Nephron progenitor cell (in vitro differentiated cells): Measurements from ENCODE around the gene PLA2G6.

ENCODE experiments used
- DNase-seq: peaks from one replicate; pipeline ENCODE4 v3.0.0; 2021
- H3K27ac Mint-ChIP-seq: 2 replicates; pipeline ENCODE4 v1.8.0; 2021; ENCODE audit warnings: mild to moderate bottlenecking, moderate library complexity, mixed read lengths
- H3K27me3 Mint-ChIP-seq: 2 replicates; pipeline ENCODE4 v1.8.0; 2021; ENCODE audit warnings: mild to moderate bottlenecking, low read depth, mixed read lengths; ENCODE audit not compliant: poor library complexity
- H3K36me3 Mint-ChIP-seq: 2 replicates; pipeline ENCODE4 v1.8.0; 2021; ENCODE audit warnings: low read depth, mixed read lengths
- H3K4me1 Mint-ChIP-seq: 2 replicates; pipeline ENCODE4 v1.8.0; 2021; ENCODE audit warnings: mixed read lengths
- H3K4me3 Mint-ChIP-seq: 2 replicates; pipeline ENCODE4 v1.8.0; 2021; ENCODE audit warnings: mild to moderate bottlenecking, moderate library complexity, mixed read lengths
- H3K9me3 Mint-ChIP-seq: 2 replicates; pipeline ENCODE4 v1.8.0; 2021; ENCODE audit warnings: mild to moderate bottlenecking, moderate library complexity, mixed read lengths
- TF ChIP-seq, protein P1 (sequence below): fragments of 200-600 bp; sonication (generic); IDR thresholded peaks from 2 replicates; pipeline ENCODE4 v1.5.0; 2021; ENCODE audit warnings: antibody characterized with exemption

Gene PLA2G6, protein sequence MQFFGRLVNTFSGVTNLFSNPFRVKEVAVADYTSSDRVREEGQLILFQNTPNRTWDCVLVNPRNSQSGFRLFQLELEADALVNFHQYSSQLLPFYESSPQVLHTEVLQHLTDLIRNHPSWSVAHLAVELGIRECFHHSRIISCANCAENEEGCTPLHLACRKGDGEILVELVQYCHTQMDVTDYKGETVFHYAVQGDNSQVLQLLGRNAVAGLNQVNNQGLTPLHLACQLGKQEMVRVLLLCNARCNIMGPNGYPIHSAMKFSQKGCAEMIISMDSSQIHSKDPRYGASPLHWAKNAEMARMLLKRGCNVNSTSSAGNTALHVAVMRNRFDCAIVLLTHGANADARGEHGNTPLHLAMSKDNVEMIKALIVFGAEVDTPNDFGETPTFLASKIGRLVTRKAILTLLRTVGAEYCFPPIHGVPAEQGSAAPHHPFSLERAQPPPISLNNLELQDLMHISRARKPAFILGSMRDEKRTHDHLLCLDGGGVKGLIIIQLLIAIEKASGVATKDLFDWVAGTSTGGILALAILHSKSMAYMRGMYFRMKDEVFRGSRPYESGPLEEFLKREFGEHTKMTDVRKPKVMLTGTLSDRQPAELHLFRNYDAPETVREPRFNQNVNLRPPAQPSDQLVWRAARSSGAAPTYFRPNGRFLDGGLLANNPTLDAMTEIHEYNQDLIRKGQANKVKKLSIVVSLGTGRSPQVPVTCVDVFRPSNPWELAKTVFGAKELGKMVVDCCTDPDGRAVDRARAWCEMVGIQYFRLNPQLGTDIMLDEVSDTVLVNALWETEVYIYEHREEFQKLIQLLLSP

DNA sequence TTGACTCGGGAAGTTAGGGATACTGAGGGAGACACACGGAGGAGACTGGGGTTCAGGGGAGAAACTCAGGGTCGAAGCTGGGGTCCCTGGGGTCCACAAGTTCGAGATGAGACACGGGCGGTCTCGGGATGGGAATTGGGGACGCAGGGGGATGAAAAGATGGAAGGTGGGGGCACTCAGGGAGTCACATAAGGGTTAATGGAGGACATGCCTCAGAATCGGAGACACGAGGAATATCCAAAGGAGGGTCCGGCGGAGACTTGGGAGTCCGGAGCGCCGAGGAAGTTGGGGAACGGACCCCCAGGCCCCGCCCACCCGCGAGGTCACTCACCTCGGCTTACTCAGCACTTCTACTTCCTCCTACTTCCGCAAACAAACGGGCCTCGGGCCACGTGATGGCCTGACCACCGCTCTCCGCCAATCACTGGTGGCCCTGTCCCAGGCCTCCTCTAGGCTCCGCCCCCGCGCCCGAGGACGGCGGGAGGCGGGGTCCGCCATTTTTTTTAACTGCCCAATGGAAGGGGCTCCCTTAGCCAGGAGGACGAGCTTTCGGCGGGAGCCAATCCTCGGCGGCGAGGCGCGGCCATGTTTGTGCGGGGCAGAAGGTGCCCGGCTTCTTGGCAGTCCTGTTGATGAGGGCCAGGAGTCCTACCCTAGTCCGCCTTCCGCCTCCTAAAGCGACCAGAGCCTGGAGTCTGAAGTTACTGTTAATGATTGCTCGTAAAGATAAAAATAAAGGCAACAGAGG, at the start of gene PLA2G6:
TSS of gene PLA2G6 (minus strand) at position 378 of the 748 bp plus-strand sequence. CDS start 12,404 bp downstream, outside the sequence.
- H3K9me3 Mint-ChIP-seq: no peaks in the 10 kb centered on the region
- no peaks in the 10 kb centered on the region for H3K27me3 Mint-ChIP-seq
- H3K36me3 Mint-ChIP-seq: no peaks in the 10 kb centered on the region
- peak within 1 kb of the TSS; percentile 93 for H3K4me3 Mint-ChIP-seq
- H3K4me1 Mint-ChIP-seq: peaks cover 79% of the 10 kb centered on the region
- DNase-seq: peak; percentile 98
- H3K27ac Mint-ChIP-seq: peak within 1 kb of the TSS; percentile 99
- TF ChIP-seq, protein P1, sequence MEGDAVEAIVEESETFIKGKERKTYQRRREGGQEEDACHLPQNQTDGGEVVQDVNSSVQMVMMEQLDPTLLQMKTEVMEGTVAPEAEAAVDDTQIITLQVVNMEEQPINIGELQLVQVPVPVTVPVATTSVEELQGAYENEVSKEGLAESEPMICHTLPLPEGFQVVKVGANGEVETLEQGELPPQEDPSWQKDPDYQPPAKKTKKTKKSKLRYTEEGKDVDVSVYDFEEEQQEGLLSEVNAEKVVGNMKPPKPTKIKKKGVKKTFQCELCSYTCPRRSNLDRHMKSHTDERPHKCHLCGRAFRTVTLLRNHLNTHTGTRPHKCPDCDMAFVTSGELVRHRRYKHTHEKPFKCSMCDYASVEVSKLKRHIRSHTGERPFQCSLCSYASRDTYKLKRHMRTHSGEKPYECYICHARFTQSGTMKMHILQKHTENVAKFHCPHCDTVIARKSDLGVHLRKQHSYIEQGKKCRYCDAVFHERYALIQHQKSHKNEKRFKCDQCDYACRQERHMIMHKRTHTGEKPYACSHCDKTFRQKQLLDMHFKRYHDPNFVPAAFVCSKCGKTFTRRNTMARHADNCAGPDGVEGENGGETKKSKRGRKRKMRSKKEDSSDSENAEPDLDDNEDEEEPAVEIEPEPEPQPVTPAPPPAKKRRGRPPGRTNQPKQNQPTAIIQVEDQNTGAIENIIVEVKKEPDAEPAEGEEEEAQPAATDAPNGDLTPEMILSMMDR: no peak

DNA sequence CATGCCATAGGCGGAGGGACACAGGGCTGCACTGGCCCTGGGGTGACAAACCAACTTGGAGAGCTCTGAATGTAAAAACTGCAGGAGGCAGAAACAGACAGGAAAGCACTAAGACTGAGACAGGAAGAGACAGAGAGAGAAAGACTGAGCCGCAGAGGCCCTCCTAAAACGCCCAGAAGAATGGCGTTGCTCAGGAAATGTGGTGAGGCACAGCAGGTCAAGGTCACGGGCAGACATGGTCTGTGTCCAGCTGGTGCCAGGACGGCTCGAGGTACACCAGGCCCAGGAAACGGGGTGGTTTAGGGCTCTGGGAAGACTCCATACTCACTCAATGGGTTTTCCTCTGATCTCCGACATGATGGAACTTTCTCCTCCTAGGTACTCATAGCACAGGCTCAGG, 49.3 kb upstream of the PLA2G6 start:
- H3K4me3 Mint-ChIP-seq: no peak overlapping the region

DNA sequence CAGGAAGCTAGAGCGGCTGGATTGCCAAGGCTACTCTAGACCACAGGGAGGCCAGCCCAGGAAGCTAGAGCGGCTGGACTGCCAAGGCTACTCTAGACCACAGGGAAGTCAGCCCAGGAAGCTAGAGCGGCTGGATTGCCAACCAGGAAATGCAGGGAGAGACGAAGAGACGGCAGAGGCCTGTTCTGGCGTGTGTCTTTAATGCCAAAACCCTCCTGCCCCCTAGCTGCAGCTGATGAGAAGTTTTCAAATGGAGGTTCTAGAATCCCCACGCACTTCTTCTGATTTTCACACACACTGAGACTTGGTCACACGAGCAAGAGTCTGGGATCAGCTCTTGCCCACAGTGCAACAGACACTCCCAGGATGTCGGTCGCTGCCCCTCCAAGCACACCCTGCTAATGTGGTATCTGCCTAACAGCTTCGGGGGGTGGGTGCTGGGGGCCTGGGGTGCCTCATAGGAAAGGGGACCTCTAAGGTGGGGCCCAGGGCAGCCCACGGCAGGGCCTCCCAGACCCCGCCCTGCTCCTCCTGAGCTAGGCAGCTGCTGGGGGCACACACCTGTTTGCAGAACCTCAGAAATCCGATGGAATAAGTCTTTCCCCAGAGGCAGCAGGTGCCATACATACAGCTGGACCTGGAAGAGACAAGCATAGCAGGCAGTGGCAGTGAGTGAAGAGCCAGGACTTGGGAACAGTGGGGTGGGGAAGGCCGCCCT, 48.6 kb upstream of the PLA2G6 start:
- Mint-ChIP-seq H3K4me1 (no peaks in the 10 kb centered on the region), H3K4me3 (no peak overlapping the region), H3K27me3 (peaks cover 2% of the 10 kb centered on the region), H3K36me3 (peaks cover 28% of the 10 kb centered on the region), H3K27ac (no peak overlapping the region), H3K9me3 (no peaks in the 10 kb centered on the region)
- TF ChIP-seq, protein P1: peak; percentile 19
- DNase-seq: no peak

More for the DNA sequence above, 49.3 kb upstream of the PLA2G6 start:
- Mint-ChIP-seq H3K9me3 (no peaks in the 10 kb centered on the region), H3K27me3 (peaks cover 2% of the 10 kb centered on the region), H3K27ac (no peak overlapping the region), H3K4me1 (no peaks in the 10 kb centered on the region), H3K36me3 (peaks cover 34% of the 10 kb centered on the region)
- TF ChIP-seq, protein P1: no peak
- DNase-seq: no peak

DNA sequence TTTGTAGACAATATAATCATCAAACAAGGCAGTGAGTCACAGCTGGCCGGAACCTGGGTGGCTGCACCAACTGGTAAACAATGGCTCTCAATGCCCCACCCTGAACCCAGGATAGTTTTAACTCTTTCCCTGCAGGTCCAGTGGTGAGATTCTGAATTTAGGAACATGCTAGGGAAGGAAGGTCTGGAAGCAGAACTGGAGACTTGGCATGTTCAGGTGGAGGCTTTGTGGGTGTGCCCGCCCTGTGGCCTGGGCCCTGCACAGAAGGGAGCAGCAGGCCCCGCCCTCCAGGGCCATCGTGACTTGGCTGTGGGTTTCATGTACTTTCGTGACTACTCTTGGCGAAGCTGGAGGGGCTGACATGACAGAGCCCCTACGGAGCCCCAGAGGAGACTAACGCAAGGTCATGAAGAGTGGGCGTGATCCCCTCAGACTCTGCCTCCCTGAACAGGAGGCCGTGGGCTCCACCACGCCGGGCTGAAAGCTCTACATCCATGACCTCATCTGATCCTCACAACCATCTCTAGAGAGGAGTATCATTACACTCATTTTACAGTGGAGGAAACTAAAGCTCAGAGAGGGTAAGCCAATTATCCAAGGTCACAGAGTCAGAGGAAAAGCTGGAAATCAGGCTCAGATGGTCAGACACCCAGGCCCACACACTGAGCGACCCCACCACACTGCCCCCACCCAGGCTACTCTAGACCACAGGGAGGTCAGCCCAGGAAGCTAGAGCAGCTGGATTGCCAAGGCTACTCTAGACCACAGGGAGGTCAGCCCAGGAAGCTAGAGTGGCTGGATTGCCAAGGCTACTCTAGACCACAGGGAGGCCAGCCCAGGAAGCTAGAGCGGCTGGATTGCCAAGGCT, 47.5 kb upstream of the PLA2G6 start:
- no peaks in the 10 kb centered on the region for H3K4me1 Mint-ChIP-seq
- TF ChIP-seq, protein P1: no peak
- H3K4me3 Mint-ChIP-seq: no peak overlapping the region
- peaks cover 2% of the 10 kb centered on the region for H3K27me3 Mint-ChIP-seq
- H3K36me3 Mint-ChIP-seq: peaks cover 19% of the 10 kb centered on the region
- no peaks in the 10 kb centered on the region for H3K9me3 Mint-ChIP-seq
- peak overlapping the region; percentile 34 for H3K27ac Mint-ChIP-seq
- no peak for DNase-seq
